HL-60 (cell line): ENCODE data around the gene FTO.

Experiments used
- DNase-seq, 2 experiments: peaks; one replicate each; pipeline ENCODE4 v3.0.0-alpha.2; 2010 to 2020; ENCODE audit warnings: low read depth in 1 of 2, low spot score in 1 of 2
- H3K27ac ChIP-seq: fragments of 250-450 bp; sonication (Bioruptor Pico); replicated peaks from 2 replicates; pipeline ENCODE4 v1.5.1; 2020; ENCODE audit warnings: mild to moderate bottlenecking, moderate library complexity
- H3K27me3 ChIP-seq: fragments of 250-450 bp; sonication (Bioruptor Pico); 2 replicates; pipeline ENCODE4 v1.5.1; 2021; ENCODE audit warnings: mild to moderate bottlenecking, moderate library complexity; ENCODE audit not compliant: insufficient read depth, poor library complexity, severe bottlenecking
- H3K4me3 ChIP-seq: replicated peaks from 2 replicates; pipeline ENCODE4 v1.5.1; 2011; ENCODE audit warnings: mild to moderate bottlenecking, control low read depth, low read length; ENCODE audit not compliant: insufficient read depth
- GABPA ChIP-seq: IDR thresholded peaks from 2 replicates; pipeline ENCODE4 v1.6.1; 2012; ENCODE audit warnings: low read depth
- POLR2AphosphoS5 ChIP-seq: IDR thresholded peaks from 2 replicates; pipeline ENCODE4 v1.6.1; 2012; ENCODE audit warnings: low read depth
- SPI1 ChIP-seq: IDR thresholded peaks from 2 replicates; pipeline ENCODE4 v1.6.1; 2012; ENCODE audit warnings: low read depth, mild to moderate bottlenecking, borderline replicate concordance
- TF ChIP-seq, protein P1 (sequence below): IDR thresholded peaks from one replicate; pipeline ENCODE4 v1.5.1; 2011; ENCODE audit warnings: low read length, control low read depth, inconsistent platforms; ENCODE audit not compliant: insufficient read depth
- TF ChIP-seq, protein P2 (sequence below): IDR thresholded peaks from 2 replicates; pipeline ENCODE4 v1.6.1; 2012; ENCODE audit warnings: low read depth; ENCODE audit not compliant: insufficient replicate concordance

Gene FTO

DNA sequence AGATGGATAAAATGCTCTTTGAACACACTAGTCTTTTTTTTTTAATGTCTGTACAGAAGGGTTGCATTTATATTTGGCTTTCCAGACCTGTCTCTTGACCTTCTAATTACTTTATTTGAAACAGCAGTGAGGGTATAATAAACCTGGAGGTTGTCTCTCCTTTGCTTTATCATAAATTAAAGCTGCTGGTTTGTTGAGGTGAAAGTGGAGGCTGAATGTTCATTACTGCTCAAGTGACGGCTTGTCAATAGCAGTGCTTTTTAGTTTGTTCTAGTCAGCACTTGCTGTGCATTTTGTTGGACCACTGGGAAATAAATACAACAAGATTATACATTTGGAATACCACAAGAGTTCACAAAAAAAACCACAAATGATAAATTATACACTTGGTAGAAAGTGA lies 318.4 kb downstream of the FTO start:
- TF ChIP-seq GABPA (no peak), SPI1 (no peak), POLR2AphosphoS5 (no peak)
- TF ChIP-seq, protein P1, sequence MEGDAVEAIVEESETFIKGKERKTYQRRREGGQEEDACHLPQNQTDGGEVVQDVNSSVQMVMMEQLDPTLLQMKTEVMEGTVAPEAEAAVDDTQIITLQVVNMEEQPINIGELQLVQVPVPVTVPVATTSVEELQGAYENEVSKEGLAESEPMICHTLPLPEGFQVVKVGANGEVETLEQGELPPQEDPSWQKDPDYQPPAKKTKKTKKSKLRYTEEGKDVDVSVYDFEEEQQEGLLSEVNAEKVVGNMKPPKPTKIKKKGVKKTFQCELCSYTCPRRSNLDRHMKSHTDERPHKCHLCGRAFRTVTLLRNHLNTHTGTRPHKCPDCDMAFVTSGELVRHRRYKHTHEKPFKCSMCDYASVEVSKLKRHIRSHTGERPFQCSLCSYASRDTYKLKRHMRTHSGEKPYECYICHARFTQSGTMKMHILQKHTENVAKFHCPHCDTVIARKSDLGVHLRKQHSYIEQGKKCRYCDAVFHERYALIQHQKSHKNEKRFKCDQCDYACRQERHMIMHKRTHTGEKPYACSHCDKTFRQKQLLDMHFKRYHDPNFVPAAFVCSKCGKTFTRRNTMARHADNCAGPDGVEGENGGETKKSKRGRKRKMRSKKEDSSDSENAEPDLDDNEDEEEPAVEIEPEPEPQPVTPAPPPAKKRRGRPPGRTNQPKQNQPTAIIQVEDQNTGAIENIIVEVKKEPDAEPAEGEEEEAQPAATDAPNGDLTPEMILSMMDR: no peak
- TF ChIP-seq, protein P2, sequence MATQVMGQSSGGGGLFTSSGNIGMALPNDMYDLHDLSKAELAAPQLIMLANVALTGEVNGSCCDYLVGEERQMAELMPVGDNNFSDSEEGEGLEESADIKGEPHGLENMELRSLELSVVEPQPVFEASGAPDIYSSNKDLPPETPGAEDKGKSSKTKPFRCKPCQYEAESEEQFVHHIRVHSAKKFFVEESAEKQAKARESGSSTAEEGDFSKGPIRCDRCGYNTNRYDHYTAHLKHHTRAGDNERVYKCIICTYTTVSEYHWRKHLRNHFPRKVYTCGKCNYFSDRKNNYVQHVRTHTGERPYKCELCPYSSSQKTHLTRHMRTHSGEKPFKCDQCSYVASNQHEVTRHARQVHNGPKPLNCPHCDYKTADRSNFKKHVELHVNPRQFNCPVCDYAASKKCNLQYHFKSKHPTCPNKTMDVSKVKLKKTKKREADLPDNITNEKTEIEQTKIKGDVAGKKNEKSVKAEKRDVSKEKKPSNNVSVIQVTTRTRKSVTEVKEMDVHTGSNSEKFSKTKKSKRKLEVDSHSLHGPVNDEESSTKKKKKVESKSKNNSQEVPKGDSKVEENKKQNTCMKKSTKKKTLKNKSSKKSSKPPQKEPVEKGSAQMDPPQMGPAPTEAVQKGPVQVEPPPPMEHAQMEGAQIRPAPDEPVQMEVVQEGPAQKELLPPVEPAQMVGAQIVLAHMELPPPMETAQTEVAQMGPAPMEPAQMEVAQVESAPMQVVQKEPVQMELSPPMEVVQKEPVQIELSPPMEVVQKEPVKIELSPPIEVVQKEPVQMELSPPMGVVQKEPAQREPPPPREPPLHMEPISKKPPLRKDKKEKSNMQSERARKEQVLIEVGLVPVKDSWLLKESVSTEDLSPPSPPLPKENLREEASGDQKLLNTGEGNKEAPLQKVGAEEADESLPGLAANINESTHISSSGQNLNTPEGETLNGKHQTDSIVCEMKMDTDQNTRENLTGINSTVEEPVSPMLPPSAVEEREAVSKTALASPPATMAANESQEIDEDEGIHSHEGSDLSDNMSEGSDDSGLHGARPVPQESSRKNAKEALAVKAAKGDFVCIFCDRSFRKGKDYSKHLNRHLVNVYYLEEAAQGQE: no peak
- DNase-seq: no peak
- Histone ChIP-seq H3K27ac (no peak overlapping the region), H3K4me3 (no peak overlapping the region), H3K27me3 (no peaks in the 10 kb centered on the region)

DNA sequence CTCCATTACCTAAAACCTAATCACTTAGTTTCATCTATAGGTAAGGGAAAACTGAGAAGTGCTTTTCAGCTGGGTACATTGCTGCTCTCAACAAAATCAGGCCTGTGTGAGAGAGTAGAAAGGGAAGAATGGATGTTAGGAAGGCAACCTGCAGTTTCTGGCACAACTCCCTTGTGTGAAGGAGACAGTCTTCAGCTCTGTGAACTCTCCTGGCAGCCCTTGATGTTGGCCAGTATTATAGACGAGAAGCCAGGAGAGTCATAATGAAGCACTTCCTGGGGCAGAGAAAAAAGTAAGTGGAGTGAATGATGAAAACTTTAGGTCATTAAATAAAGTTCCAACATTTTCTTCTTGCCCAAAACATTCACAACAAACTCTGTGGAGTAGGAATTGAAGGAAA lies 322.5 kb downstream of the FTO start:
- TF ChIP-seq GABPA (no peak), SPI1 (no peak), POLR2AphosphoS5 (no peak)
- TF ChIP-seq, protein P1: no peak
- TF ChIP-seq, protein P2: no peak
- H3K27ac ChIP-seq: no peak overlapping the region
- H3K4me3 ChIP-seq: no peak overlapping the region
- no peak for DNase-seq
- no peaks in the 10 kb centered on the region for H3K27me3 ChIP-seq

DNA sequence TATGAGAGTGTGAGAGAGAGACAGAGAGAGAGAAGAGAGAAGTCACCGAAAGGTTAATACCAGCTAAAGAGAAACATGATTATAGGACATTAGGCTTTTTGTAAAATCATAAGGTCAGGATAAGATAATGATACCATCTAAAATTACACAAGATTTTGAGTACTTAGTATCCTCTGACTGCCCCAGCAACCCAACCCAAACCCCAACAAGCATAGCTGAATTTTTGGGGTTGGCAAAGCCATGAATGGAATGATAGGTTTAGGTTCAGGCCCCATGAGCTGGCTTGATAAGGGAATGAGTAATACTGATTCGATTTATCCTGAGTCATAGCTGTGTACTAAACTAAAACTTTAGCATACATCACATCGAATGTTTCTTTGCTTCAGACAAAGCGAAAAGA lies 323.1 kb downstream of the FTO start:
- no peak overlapping the region for H3K27ac ChIP-seq
- no peak for DNase-seq
- TF ChIP-seq, protein P2: no peak
- TF ChIP-seq GABPA (no peak), SPI1 (no peak)
- no peaks in the 10 kb centered on the region for H3K27me3 ChIP-seq
- no peak overlapping the region for H3K4me3 ChIP-seq

DNA sequence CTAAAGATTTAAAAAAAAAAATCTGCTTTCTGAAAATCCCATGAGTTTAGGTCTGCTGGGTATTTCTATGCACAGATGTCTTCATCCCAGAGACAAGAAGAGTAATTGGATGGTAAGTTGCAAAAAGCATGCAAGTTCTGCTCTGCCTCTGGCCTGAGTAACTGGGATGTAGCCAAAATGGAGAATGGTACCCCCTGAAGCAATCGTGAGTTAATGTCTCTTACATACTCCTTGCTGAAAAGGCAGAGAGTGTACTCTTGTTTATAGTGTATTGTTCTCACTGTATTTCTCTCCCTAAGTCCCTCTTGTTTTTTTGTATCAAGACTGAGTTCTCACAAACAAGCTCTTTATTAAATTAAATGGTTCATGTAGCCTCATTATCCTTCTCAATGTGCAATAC lies 323.6 kb downstream of the FTO start:
- no peak for DNase-seq
- Histone ChIP-seq H3K27ac (no peak overlapping the region), H3K4me3 (no peak overlapping the region), H3K27me3 (no peaks in the 10 kb centered on the region)
- TF ChIP-seq, protein P1: no peak
- TF ChIP-seq SPI1 (no peak), POLR2AphosphoS5 (no peak), GABPA (no peak)
- TF ChIP-seq, protein P2: no peak
